Measurements from ENCODE around the gene PLAU.
A peak's percentile ranks its signal among the peaks of the same experiment; 100 is the strongest.

The PLAU gene

DNA sequence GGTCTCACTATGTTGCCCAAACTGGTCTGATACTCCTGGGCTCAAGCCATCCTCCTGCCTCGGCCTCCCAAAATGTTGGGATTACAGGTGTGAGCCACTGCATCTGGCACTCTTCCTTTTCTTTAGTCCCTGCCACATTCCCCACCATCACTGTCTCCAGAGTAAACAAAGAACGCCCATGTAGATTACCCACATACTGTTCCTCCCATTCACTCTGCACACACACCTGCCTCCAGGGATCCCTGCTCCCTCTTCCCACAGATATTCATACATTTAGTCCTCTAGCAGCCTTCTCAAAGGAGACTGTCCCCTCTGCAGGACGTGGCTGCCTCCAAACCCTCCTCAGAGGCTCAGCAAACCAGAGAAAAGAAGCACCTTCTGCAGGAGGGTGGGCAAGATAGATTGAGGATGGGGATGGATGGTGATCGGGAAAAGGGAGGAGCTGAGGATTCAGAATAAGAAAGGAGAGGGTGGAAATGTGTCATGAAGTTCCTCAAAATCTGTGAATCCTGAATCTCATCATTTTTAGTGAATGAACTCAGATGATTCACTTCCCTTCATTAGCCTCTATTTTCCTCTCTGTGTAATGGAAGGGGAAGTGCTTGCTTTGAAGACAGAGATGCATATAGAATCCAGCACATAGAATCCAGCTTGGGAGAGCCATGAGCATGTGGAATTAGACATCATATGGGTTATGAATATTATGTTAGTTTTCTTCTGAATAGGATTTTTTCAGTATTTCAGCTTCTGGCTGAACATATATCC, 5.5 kb upstream of the PLAU start:
- in situ Hi-C loops (cut with MboI; ENCODE audit: low pct_unique_long_range_greater_than_20kb, low sequenced_read_pairs, unreplicated experiment): no loop called here
- TF ChIP-seq, protein P1, sequence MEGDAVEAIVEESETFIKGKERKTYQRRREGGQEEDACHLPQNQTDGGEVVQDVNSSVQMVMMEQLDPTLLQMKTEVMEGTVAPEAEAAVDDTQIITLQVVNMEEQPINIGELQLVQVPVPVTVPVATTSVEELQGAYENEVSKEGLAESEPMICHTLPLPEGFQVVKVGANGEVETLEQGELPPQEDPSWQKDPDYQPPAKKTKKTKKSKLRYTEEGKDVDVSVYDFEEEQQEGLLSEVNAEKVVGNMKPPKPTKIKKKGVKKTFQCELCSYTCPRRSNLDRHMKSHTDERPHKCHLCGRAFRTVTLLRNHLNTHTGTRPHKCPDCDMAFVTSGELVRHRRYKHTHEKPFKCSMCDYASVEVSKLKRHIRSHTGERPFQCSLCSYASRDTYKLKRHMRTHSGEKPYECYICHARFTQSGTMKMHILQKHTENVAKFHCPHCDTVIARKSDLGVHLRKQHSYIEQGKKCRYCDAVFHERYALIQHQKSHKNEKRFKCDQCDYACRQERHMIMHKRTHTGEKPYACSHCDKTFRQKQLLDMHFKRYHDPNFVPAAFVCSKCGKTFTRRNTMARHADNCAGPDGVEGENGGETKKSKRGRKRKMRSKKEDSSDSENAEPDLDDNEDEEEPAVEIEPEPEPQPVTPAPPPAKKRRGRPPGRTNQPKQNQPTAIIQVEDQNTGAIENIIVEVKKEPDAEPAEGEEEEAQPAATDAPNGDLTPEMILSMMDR (IDR thresholded peaks at IDR 0.05; ENCODE audit: extremely low read depth, insufficient read depth, missing control alignments): no peak
- no peak for DNase-seq (ENCODE audit: low spot score)

DNA sequence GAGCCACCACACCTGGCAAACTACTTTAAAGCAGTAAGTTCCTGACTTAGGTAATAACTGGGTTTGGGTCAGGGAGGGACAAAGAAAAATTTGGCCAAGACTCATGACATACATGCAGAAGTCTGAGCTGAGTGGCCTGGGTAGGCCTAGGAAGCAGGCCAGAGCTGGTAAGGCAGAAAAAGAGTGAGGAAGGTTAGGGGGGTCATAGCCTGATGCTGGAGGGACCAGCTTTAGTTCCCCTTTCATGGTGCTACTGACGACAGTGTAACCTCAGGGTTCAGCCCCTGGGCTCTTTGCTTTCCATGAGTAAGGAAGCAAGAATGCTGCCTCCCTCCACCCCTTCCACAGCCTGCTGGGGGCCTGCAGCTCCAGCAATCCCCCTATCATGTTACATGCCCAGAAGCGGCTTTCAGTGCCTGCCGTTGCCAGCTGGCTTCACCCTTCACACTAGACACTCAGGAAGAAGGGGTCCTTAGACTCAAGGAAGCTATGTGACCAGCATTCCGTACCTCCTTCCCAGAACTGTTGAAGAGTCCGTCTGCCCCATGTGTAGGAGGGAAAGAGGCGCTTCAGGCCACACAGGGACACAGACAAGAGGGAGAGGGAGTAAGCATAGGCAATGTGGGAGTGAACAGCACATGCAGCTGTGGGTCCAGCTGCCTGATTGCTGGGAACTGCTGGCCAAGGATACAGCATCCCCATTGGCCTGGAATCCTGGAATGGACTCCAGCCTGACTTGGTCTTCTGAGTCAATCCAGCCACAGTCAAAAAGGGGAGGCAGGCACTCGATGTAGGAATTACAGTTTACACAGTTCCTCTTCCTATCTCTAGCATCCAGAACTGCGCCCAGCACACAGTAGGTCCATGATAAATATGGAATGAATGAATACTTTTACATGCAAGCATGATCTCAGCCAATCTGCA, 4.1 kb upstream of the PLAU start:
- DNase-seq (ENCODE audit: low spot score): no peak

DNA sequence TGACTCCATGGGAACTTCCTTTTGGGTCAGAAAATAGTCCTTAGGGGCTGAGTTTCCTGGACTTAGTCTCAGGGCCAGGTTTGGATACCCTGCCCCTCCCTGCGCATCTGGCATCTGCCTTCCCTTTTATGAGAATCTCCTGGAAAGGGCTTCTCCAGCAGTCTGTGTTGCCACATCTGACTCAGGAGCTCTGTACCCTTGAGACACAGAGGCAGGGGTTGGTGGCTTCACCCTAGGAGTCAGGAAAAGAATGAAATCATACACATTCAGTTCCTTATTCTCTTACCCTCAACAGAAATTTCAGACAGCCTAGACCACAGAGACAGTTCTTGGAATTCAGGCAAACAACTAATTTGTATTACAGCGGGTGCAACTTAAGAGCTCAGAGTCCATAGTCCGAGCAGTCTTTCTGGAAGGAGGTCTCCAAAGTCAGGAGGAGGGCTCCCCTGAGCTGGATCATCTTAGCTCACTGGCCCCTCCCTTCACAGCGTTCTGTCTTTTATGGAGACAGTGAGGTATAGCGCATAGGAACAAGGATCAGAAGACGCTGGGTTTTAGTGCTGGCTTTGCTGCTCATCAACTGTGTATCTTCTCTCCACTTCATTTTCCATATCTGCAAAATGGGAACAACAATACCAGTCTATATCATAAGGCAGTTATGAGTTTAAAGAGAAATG, 3.0 kb upstream of the PLAU start:
- in situ Hi-C loops (cut with MboI; ENCODE audit: low pct_unique_long_range_greater_than_20kb, low sequenced_read_pairs, unreplicated experiment): no loop called here
- TF ChIP-seq, protein P1 (IDR thresholded peaks at IDR 0.05; ENCODE audit: extremely low read depth, insufficient read depth, missing control alignments): no peak
- no peak for DNase-seq (ENCODE audit: low spot score)

More for the DNA sequence above, 4.1 kb upstream of the PLAU start:
- TF ChIP-seq, protein P1 (IDR thresholded peaks at IDR 0.05; ENCODE audit: extremely low read depth, insufficient read depth, missing control alignments): no peak
- in situ Hi-C loops (cut with MboI; ENCODE audit: low pct_unique_long_range_greater_than_20kb, low sequenced_read_pairs, unreplicated experiment): no loop called here

DNA sequence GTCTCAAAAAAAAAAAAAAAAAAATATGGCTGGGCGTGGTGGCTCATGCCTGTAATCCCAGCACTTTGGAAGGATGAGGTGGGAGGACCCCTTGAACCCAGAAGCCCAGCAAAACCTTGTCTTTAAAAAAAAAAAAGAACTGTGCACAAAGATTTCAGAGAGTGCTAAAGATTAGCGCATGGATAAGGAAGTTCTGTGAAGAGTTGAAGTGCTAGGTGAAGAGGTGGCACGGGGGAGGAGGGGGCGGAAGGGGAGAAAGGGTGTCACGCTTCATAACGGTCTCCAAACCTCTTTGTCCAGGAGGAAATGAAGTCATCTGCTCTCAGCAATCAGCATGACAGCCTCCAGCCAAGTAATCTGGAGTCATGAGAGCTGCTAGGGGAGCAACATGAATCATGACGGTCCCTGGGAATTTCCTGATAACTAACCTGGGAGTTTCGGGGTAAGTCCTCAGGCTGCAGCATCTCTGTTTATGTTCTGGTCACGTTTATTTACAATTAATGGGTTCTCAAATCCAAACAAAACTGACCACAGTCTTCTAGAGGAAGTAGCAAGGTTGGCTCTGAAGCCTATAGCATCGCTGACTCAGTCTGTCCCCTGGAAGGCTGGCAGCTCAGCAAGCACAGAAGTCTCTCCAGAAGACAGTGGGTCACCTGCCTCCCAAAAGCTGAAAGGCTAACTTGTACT, 1.9 kb upstream of the PLAU start:
- peak; percentile 74 for DNase-seq (ENCODE audit: low spot score)
- in situ Hi-C loops (cut with MboI; ENCODE audit: low pct_unique_long_range_greater_than_20kb, low sequenced_read_pairs, unreplicated experiment): no loop called here
- TF ChIP-seq, protein P1 (IDR thresholded peaks at IDR 0.05; ENCODE audit: extremely low read depth, insufficient read depth, missing control alignments): no peak

DNA sequence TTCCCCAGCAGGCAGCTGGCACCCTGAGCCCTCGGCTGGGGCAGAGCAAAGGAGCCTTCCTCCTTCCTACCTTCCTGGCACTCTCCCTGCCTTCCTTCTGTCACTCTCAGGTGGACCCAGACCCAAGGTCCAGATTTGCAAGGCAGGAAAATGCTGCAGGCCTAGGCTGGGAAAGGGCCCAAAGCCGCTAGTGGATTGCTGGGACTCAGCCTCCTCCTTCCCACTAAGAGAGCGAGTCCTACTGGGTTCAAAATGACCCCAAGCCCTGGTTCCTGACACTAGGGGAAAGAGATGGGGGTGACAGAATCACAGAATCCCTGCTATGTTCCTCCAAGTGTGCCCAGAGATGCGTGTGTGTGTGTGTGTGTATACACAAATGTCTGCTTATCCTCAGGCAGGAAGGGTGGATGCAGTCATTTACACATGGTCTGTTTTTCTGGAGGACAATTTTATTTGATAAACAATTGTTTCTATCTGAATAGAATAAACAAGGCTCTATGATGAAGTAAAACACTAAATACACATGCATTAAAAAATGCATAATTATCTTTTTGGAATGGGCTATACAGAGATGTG, 1.3 kb upstream of the PLAU start:
- in situ Hi-C loops (cut with MboI; ENCODE audit: low pct_unique_long_range_greater_than_20kb, low sequenced_read_pairs, unreplicated experiment): no loop called here

More for the DNA sequence above, 1.3 kb upstream of the PLAU start:
- no peak for DNase-seq (ENCODE audit: low spot score)
- TF ChIP-seq, protein P1 (IDR thresholded peaks at IDR 0.05; ENCODE audit: extremely low read depth, insufficient read depth, missing control alignments): no peak

Data from GM13977 (cell line).